Thyroid gland (tissue), 4 donors: ENCODE measurements around the gene SUN1. TPM values are rescaled to one million over a fixed set of nuclear protein-coding genes. Genes with fewer than 3 reads are reported as not detected.

Experiments used
- DNase-seq, 2 donors: peaks; one replicate each; pipeline ENCODE4 v3.0.0-alpha.2; 2019
- H3K27ac ChIP-seq, 3 donors: fragments of 200-600 bp; sonication (generic); 1 replicate in 2 of 3; 2 replicates in 1 of 3; pipeline ENCODE4 v1.5.1; 2016 to 2019; ENCODE audit warnings: mild to moderate bottlenecking in 1 of 3, moderate library complexity in 1 of 3
- H3K27me3 ChIP-seq: fragments of 200-600 bp; sonication (generic); one replicate; pipeline ENCODE4 v1.5.1; 2019
- H3K36me3 ChIP-seq, 2 donors: fragments of 200-600 bp; sonication (generic); one replicate each; pipeline ENCODE4 v1.5.1; 2016 to 2019
- H3K4me1 ChIP-seq, 2 donors: fragments of 200-600 bp; sonication (generic); one replicate each; pipeline ENCODE4 v1.5.1; 2017 to 2019
- H3K4me3 ChIP-seq, 3 donors: fragments of 200-600 bp; sonication (generic); replicated peaks in 1 of 3; 1 replicate in 2 of 3; 2 replicates in 1 of 3; pipeline ENCODE4 v1.5.1; 2016; ENCODE audit warnings: mild to moderate bottlenecking in 1 of 3
- H3K9me3 ChIP-seq: fragments of 200-600 bp; sonication (generic); one replicate; pipeline ENCODE4 v1.5.1; 2017
- POLR2A ChIP-seq, 2 donors: fragments of 450-650 bp; IDR thresholded peaks; one replicate each; pipeline ENCODE4 v1.6.1; 2017; ENCODE audit warnings: antibody characterized with exemption in 2 of 2, mild to moderate bottlenecking in 2 of 2, moderate library complexity in 1 of 2
- WGBS, 2 donors: methylation state at CpG; one replicate each; pipeline ENCODE4 v1.1.5; 2017; 5-methylcytosine and 5-hydroxymethylcytosine counted together
- intact Hi-C: fragments of 100-400 bp; cut with DNase I; formaldehyde crosslinking; loops from one replicate; pipeline ENCODE4 v1.15.1; 2023
- total RNA-seq, 4 donors: library from RNA; depleted of rRNA; stranded (reverse); fragments of >200 nt; gene quantifications; one replicate each; pipeline ENCODE4 v1.2.3, GENCODE V29; 2016
- TF ChIP-seq, protein P1 (sequence below), 6 experiments: fragments of 200-600 bp in 3 of 6; fragments of 450-650 bp in 3 of 6; sonication (generic) in 3 of 6; IDR thresholded peaks; one replicate each; pipeline ENCODE4 v1.5.1; 2016 to 2019; ENCODE audit warnings: antibody characterized with exemption in 6 of 6, mild to moderate bottlenecking in 2 of 6, inconsistent platforms in 1 of 6, moderate library complexity in 1 of 6

Gene SUN1
- total RNA-seq, 4 donors from 2014 or later, result 146 to 260 (median 186) TPM

DNA sequence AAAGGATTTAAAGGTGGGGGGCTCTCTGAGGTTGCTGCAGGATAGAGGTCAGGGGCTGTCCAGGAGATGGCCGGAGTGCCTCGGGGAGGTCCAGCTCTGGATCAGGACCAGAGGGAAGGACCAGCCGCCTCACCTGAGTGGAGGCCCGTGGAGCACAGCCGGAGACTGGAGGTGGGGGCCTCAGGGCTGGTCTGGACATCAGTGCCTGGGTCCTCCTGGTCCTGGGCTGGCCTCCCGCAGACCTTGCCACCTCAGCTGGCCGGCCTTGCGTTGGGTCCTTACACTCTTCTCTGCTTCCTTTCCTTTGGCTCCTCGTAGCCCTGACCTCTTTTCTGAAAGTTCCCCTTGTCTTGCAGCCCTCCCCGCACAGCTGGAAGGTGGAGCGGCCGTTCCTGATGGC, 2.0 kb downstream of the SUN1 start:
- TF ChIP-seq, protein P1, sequence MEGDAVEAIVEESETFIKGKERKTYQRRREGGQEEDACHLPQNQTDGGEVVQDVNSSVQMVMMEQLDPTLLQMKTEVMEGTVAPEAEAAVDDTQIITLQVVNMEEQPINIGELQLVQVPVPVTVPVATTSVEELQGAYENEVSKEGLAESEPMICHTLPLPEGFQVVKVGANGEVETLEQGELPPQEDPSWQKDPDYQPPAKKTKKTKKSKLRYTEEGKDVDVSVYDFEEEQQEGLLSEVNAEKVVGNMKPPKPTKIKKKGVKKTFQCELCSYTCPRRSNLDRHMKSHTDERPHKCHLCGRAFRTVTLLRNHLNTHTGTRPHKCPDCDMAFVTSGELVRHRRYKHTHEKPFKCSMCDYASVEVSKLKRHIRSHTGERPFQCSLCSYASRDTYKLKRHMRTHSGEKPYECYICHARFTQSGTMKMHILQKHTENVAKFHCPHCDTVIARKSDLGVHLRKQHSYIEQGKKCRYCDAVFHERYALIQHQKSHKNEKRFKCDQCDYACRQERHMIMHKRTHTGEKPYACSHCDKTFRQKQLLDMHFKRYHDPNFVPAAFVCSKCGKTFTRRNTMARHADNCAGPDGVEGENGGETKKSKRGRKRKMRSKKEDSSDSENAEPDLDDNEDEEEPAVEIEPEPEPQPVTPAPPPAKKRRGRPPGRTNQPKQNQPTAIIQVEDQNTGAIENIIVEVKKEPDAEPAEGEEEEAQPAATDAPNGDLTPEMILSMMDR (IDR thresholded peaks at IDR 0.05), result no peak
- Histone ChIP-seq H3K27ac (peak overlapping the region; percentile 91 to 99 (median 95)), H3K4me1 (peaks cover 34 to 58% of the 10 kb centered on the region in 2 donors), H3K4me3 (no peak overlapping the region), H3K36me3 (peaks cover 5 to 7% of the 10 kb centered on the region in 2 donors), H3K27me3 (no peaks in the 10 kb centered on the region), H3K9me3 (no peaks in the 10 kb centered on the region)
- WGBS, 2 donors, result 90 to 95% methylated on average over 11 to 12 of the region's 12 CpGs
- DNase-seq, result no peak
- intact Hi-C loops, result loop anchor here (10.0 kb wide), 1 partner anchor 49 kb away; no protein-coding TSS in a partner anchor

DNA sequence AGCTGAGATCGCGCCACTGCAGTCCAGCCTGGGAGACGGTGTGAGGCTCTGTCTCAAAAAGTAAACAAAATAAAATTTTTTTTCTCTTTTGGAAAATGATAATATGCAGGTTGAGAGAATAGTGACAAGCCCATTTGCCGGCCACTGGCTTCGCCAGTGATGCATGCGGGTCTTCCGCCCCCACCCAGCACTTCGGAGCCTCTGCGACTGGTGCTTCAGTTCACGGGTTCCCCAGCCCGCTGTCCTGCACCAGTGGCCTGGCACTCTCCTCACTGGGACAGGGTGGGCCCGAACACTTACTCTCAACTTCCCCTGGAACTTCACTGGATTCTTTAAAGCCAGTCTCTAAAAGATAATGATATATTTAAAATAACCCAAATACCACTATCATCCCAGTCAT, 2.7 kb downstream of the SUN1 start:
- DNase-seq, result no peak
- Histone ChIP-seq H3K9me3 (no peaks in the 10 kb centered on the region), H3K27me3 (no peaks in the 10 kb centered on the region), H3K4me1 (peaks cover 32 to 56% of the 10 kb centered on the region in 2 donors), H3K36me3 (peaks cover 9 to 10% of the 10 kb centered on the region in 2 donors), H3K4me3 (no peak overlapping the region), H3K27ac (peak overlapping the region in 1 of 3 donors; percentile 99)
- intact Hi-C loops, result loop anchor here (10.0 kb wide), 1 partner anchor 50 kb away; no protein-coding TSS in a partner anchor
- 94 to 97% methylated on average over 12 of the region's 12 CpGs for WGBS, 2 donors
- TF ChIP-seq, protein P1 (IDR thresholded peaks at IDR 0.05), result no peak
- no peak for TF ChIP-seq POLR2A (IDR thresholded peaks at IDR 0.05)

DNA sequence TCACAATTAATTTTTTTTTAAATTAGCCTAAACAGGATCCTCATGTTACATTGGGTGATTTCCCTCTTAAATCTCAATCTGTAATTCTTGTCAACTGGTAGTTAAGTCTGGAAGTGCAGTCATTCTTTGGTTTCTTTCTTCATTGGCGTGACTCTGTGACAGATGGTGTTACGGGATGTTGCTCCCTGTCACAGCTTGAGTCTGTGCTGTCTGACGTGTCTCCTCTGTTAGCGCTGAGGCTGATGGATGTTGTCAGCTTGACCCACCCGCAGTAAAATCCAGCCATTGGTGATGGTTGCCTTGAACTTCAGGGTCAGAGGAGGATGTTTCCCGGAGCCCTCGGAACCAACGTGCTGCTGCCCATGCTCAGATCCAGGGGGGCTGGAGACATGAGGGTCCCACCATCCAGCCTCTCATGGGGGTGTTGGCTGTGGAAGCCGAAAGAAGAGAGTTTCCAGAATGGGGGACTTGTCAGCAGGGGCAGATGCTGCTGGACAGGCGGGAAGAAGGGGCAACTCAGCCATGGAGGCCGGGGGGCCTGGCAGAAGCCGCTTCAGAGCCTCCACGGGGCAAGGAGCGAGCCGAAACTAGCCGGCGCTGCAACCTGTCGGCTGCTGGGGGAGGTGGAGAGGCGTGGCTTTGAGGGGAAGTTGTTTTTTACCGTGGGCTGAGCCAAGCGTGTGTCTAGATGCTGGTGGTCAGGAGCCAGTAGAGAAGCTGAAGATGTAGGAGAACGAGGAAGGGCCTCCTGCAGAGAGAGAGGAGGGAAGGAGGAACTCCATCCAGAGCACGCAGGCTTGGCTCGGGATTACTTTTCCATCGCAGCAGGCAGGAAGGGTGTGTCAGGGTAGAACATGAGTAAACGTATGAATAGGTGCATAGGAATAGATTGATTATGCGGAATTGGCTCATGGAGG, 3.5 kb downstream of the SUN1 start:
- H3K27me3 ChIP-seq, result no peaks in the 10 kb centered on the region
- peaks cover 25 to 49% of the 10 kb centered on the region in 2 donors for H3K4me1 ChIP-seq
- TF ChIP-seq, protein P1 (IDR thresholded peaks at IDR 0.05), result no peak
- TF ChIP-seq POLR2A (IDR thresholded peaks at IDR 0.05), result no peak
- no peak overlapping the region for H3K4me3 ChIP-seq
- peak overlapping the region in 1 of 3 donors; percentile 99 for H3K27ac ChIP-seq
- 85 to 87% methylated on average over 27 of the region's 27 CpGs for WGBS, 2 donors
- H3K9me3 ChIP-seq, result no peaks in the 10 kb centered on the region
- intact Hi-C loops, result loop anchor here (10.0 kb wide), 1 partner anchor 51 kb away; no protein-coding TSS in a partner anchor
- DNase-seq, result no peak
- H3K36me3 ChIP-seq, result peaks cover 13 to 14% of the 10 kb centered on the region in 2 donors

GRCh38 chr7:836429-836828, 4.2 kb downstream of the SUN1 start:
- H3K9me3 ChIP-seq, result no peaks in the 10 kb centered on the region
- peak overlapping the region in 1 of 3 donors; percentile 40 for H3K27ac ChIP-seq
- peaks cover 19 to 42% of the 10 kb centered on the region in 2 donors for H3K4me1 ChIP-seq
- intact Hi-C loops, result loop anchor here (10.0 kb wide), 1 partner anchor 52 kb away; no protein-coding TSS in a partner anchor
- DNase-seq, result peak in 1 of 2 donors; percentile 19
- TF ChIP-seq, protein P1 (IDR thresholded peaks at IDR 0.05), result peak in 3 of 6 experiments; percentile 11 to 34 (median 16)
- TF ChIP-seq POLR2A (IDR thresholded peaks at IDR 0.05), result no peak
- 69 to 80% methylated on average over 5 of the region's 5 CpGs for WGBS, 2 donors
- no peaks in the 10 kb centered on the region for H3K27me3 ChIP-seq
- H3K4me3 ChIP-seq, result no peak overlapping the region
- H3K36me3 ChIP-seq, result peaks cover 13 to 14% of the 10 kb centered on the region in 2 donors

DNA sequence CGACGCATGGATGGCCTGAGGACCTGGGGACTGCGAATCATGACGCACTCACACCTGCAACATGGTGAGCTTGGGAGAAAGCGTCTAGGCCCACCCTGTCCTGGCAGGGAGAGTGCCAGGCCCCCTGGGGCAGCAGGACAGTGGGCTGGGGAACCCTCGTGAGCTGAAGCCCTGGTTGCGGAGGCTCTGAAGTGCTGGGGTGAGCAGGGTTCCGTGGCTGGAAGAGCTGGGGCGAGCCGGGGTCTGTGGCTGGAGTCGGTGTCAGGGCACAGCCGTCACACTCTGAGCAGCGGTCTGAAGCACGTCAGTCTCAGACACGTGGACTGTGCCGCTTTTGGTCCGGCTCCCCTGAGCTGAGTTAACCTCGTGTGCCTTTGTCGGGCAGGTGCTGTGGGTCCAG, 4.7 kb downstream of the SUN1 start:
- H3K4me3 ChIP-seq, result no peak overlapping the region
- DNase-seq, result no peak
- WGBS, 2 donors, result 94% methylated on average over 14 to 19 of the region's 19 CpGs
- no peak overlapping the region for H3K27ac ChIP-seq
- peaks cover 18 to 39% of the 10 kb centered on the region in 2 donors for H3K4me1 ChIP-seq
- peaks cover 15 to 18% of the 10 kb centered on the region in 2 donors for H3K36me3 ChIP-seq
- intact Hi-C loops, result loop anchor here (10.0 kb wide), 1 partner anchor 52 kb away; no protein-coding TSS in a partner anchor
- no peaks in the 10 kb centered on the region for H3K27me3 ChIP-seq
- TF ChIP-seq, protein P1 (IDR thresholded peaks at IDR 0.05), result no peak
- TF ChIP-seq POLR2A (IDR thresholded peaks at IDR 0.05), result no peak
- H3K9me3 ChIP-seq, result no peaks in the 10 kb centered on the region
